SK-N-SH (cell line): Measurements from ENCODE around the gene TIAM1.

Experiments
- CHD2 ChIP-seq: fragments of 150-350 bp; IDR thresholded peaks from 2 replicates; pipeline ENCODE4 v1.6.1; 2018; ENCODE audit warnings: low read length; ENCODE audit not compliant: partially characterized antibody
- CTCF ChIP-seq: fragments of 200-600 bp; sonication (generic); IDR thresholded peaks from 2 replicates; pipeline ENCODE4 v1.6.1; 2017; ENCODE audit warnings: antibody characterized with exemption, mild to moderate bottlenecking, moderate library complexity
- EP300 ChIP-seq, 2 experiments: IDR thresholded peaks; 2 replicates each; pipeline versions ENCODE4 v1.4.0 to v1.6.1; 2012; ENCODE audit warnings: borderline replicate concordance in 1 of 2, low read depth in 1 of 2, low read length in 1 of 2
- FOSL2 ChIP-seq: IDR thresholded peaks from 2 replicates; pipeline ENCODE4 v1.4.0; 2012; ENCODE audit warnings: low read depth, mild to moderate bottlenecking, moderate library complexity, borderline replicate concordance
- NFIC ChIP-seq: IDR thresholded peaks from 2 replicates; pipeline ENCODE4 v1.4.0; 2012; ENCODE audit warnings: borderline replicate concordance
- POLR2AphosphoS5 ChIP-seq: IDR thresholded peaks from 2 replicates; pipeline ENCODE4 v1.6.1; 2012; ENCODE audit warnings: low read depth, low read length
- REST ChIP-seq: IDR thresholded peaks from 2 replicates; pipeline ENCODE4 v1.6.1; 2012; ENCODE audit warnings: mild to moderate bottlenecking, low read depth, low read length, moderate library complexity
- RFX5 ChIP-seq: IDR thresholded peaks from 2 replicates; pipeline ENCODE4 v1.6.1; 2012; ENCODE audit warnings: mild to moderate bottlenecking, improper control_type of control experiment, low read length
- RXRA ChIP-seq: IDR thresholded peaks from 2 replicates; pipeline ENCODE4 v1.4.0; 2012; ENCODE audit warnings: low read depth, mild to moderate bottlenecking, borderline replicate concordance
- YY1 ChIP-seq: IDR thresholded peaks from 2 replicates; pipeline ENCODE4 v1.4.0; 2012; ENCODE audit warnings: low read depth, mild to moderate bottlenecking
- TF ChIP-seq, protein P1 (sequence below): IDR thresholded peaks from 2 replicates; pipeline ENCODE4 v1.4.0; 2012; ENCODE audit warnings: low read depth, borderline replicate concordance
- TF ChIP-seq, protein P2 (sequence below): IDR thresholded peaks from 2 replicates; pipeline ENCODE4 v1.4.0; 2012; ENCODE audit warnings: low read depth

- no peak for TF ChIP-seq CTCF
- TF ChIP-seq, protein P1, sequence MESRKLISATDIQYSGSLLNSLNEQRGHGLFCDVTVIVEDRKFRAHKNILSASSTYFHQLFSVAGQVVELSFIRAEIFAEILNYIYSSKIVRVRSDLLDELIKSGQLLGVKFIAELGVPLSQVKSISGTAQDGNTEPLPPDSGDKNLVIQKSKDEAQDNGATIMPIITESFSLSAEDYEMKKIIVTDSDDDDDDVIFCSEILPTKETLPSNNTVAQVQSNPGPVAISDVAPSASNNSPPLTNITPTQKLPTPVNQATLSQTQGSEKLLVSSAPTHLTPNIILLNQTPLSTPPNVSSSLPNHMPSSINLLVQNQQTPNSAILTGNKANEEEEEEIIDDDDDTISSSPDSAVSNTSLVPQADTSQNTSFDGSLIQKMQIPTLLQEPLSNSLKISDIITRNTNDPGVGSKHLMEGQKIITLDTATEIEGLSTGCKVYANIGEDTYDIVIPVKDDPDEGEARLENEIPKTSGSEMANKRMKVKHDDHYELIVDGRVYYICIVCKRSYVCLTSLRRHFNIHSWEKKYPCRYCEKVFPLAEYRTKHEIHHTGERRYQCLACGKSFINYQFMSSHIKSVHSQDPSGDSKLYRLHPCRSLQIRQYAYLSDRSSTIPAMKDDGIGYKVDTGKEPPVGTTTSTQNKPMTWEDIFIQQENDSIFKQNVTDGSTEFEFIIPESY, result no peak
- TF ChIP-seq YY1, result no peak
- TF ChIP-seq REST, result no peak
- no peak for TF ChIP-seq EP300 (IDR thresholded peaks at IDR 0.05; ENCODE audit: borderline replicate concordance in 1 of 2, low read depth in 1 of 2, low read length in 1 of 2)
- TF ChIP-seq, protein P2, sequence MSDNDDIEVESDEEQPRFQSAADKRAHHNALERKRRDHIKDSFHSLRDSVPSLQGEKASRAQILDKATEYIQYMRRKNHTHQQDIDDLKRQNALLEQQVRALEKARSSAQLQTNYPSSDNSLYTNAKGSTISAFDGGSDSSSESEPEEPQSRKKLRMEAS, result no peak
- TF ChIP-seq RFX5, result no peak
- no peak for TF ChIP-seq CHD2
- TF ChIP-seq NFIC, result no peak
- no peak for TF ChIP-seq FOSL2
- TF ChIP-seq POLR2AphosphoS5, result no peak
- TF ChIP-seq RXRA, result no peak
These were observed 140.5 kb downstream of the TIAM1 start for GRCh38 chr21:31203431-31204054.
